GM12878 (cell line): Measurements from ENCODE around the gene PLA2G6. TPM values are rescaled to one million over a fixed set of nuclear protein-coding genes. Genes with fewer than 3 reads are reported as not detected.

Experiments used
- ATAC-seq: fragments of 200-7000 bp; cut with Tn5 transposase; 3 replicates; pipeline ENCODE4 v1.9.1; 2020; ENCODE audit warnings: mild to moderate bottlenecking, moderate library complexity
- BruUV-seq: library from RNA; stranded (reverse); fragments of 400-500 nt; replicated peaks from 2 replicates; lab custom pipeline; 2021; lab: Mats Ljungman, UMichigan
- CTCF ChIA-PET: fragments of 300-600 bp; sonication (Branson Sonifier 250); formaldehyde crosslinking; extraction: SDS; loops from one replicate; lab custom pipeline; 2021; ENCODE audit warnings: inconsistent platforms; lab: Yijun Ruan, JAX
- POLR2A ChIA-PET: fragments of 350-600 bp; formaldehyde crosslinking; extraction: SDS; loops from one replicate; lab custom pipeline; 2021; ENCODE audit warnings: inconsistent platforms; lab: Charles Lee
- RAD21 ChIA-PET: fragments of 300-600 bp; sonication (Branson Sonifier 250); formaldehyde crosslinking; loops from one replicate; lab custom pipeline; 2023; ENCODE audit warnings: antibody characterized with exemption; ENCODE audit not compliant: unreplicated experiment; lab: Charles Lee
- SMC1A ChIA-PET: fragments of 300-600 bp; sonication (Branson Sonifier 250); formaldehyde crosslinking; loops from one replicate; lab custom pipeline; 2023; ENCODE audit not compliant: unreplicated experiment, uncharacterized antibody; lab: Charles Lee
- DNase-seq: peaks from one replicate; pipeline ENCODE4 v3.0.0-alpha.2; 2011; ENCODE audit warnings: low read depth, low spot score
- FAIRE-seq: peaks from 3 replicates; lab custom pipeline; 2011; peaks lifted over from hg19 to GRCh38; lab: Jason Lieb, UNC
- H2AFZ ChIP-seq: 2 replicates; pipeline ENCODE4 v1.6.0; 2011; ENCODE audit warnings: low read depth, low read length, control low read depth; ENCODE audit not compliant: control insufficient read depth
- H3K27ac ChIP-seq: 2 replicates; pipeline ENCODE4 v1.5.1; 2011; ENCODE audit warnings: control low read depth; ENCODE audit not compliant: control insufficient read depth, insufficient read depth
- H3K27me3 ChIP-seq, 2 experiments: replicated peaks in 1 of 2; 2 replicates each; pipeline versions ENCODE4 v1.6.0 to v1.6.1; 2011; ENCODE audit warnings: low read length in 1 of 2; ENCODE audit not compliant: control insufficient read depth in 2 of 2, insufficient read depth in 2 of 2
- H3K36me3 ChIP-seq, 2 experiments: 2 replicates each; pipeline ENCODE4 v1.5.1; 2011; ENCODE audit warnings: low read length in 1 of 2; ENCODE audit not compliant: control insufficient read depth in 2 of 2, insufficient read depth in 2 of 2
- H3K4me1 ChIP-seq: 2 replicates; pipeline ENCODE4 v1.6.1; 2011; ENCODE audit warnings: mild to moderate bottlenecking, low read length, moderate library complexity, mixed read lengths; ENCODE audit not compliant: control insufficient read depth, insufficient read depth
- H3K4me2 ChIP-seq: 2 replicates; pipeline ENCODE4 v1.6.0; 2011; ENCODE audit warnings: control low read depth; ENCODE audit not compliant: control insufficient read depth, insufficient read depth
- H3K4me3 ChIP-seq: fragments of 200-600 bp; sonication (generic); 2 replicates; pipeline ENCODE4 v1.5.1; 2016
- H3K79me2 ChIP-seq: 2 replicates; pipeline ENCODE4 v1.6.0; 2011; ENCODE audit warnings: low read length; ENCODE audit not compliant: control insufficient read depth, insufficient read depth
- H3K9ac ChIP-seq: 2 replicates; pipeline ENCODE4 v1.8.0; 2011; ENCODE audit warnings: low read length, control low read depth, mixed read lengths; ENCODE audit not compliant: control insufficient read depth, insufficient read depth
- H3K9me3 ChIP-seq: replicated peaks from 3 replicates; pipeline ENCODE4 v1.5.1; 2011; ENCODE audit warnings: mild to moderate bottlenecking, low read length; ENCODE audit not compliant: control insufficient read depth, insufficient read depth
- H4K20me1 ChIP-seq: 2 replicates; pipeline ENCODE4 v1.6.0; 2011; ENCODE audit not compliant: control insufficient read depth, insufficient read depth
- BHLHE40 ChIP-seq, 2 experiments: fragments of 450-650 bp in 1 of 2; IDR thresholded peaks; 2 replicates each; pipeline ENCODE4 v1.6.1; 2011 to 2017; ENCODE audit warnings: low read depth in 2 of 2, borderline replicate concordance in 1 of 2, improper control_type of control experiment in 1 of 2, low read length in 1 of 2, mild to moderate bottlenecking in 1 of 2
- E2F4 ChIP-seq: IDR thresholded peaks from 2 replicates; pipeline ENCODE4 v1.6.1; 2012; ENCODE audit warnings: low read depth, low read length, improper control_type of control experiment
- MTA2 ChIP-seq: fragments of 450-650 bp; IDR thresholded peaks from 2 replicates; pipeline ENCODE4 v1.6.1; 2016; ENCODE audit warnings: low read depth, mild to moderate bottlenecking, moderate library complexity
- PBX3 ChIP-seq: IDR thresholded peaks from 2 replicates; pipeline ENCODE4 v1.6.1; 2011; ENCODE audit warnings: mild to moderate bottlenecking, low read depth, low read length, moderate library complexity; ENCODE audit not compliant: insufficient replicate concordance
- RB1 ChIP-seq: fragments of 450-650 bp; formaldehyde crosslinking; IDR thresholded peaks from 2 replicates; pipeline ENCODE4 v1.6.1; 2017; ENCODE audit warnings: mild to moderate bottlenecking, borderline replicate concordance
- REST ChIP-seq: IDR thresholded peaks from 2 replicates; pipeline ENCODE4 v1.6.1; 2012; ENCODE audit warnings: mild to moderate bottlenecking, low read depth, low read length
- YBX1 ChIP-seq: fragments of 450-650 bp; IDR thresholded peaks from 2 replicates; pipeline ENCODE4 v1.6.1; 2016; ENCODE audit warnings: antibody characterized with exemption
- WGBS: methylation state at CpG from one replicate; pipeline ENCODE4 v1.1.6; 2016; ENCODE audit warnings: low lambda C conversion rate; ENCODE audit not compliant: insufficient replicate concordance, insufficient coverage; ENCODE audit errors: missing lambda C conversion rate; 5-methylcytosine and 5-hydroxymethylcytosine counted together
- in situ Hi-C: fragments of 300-500 bp; cut with MboI; formaldehyde crosslinking; loops from 9 replicates; pipeline ENCODE4 v1.14.3; 2018; ENCODE audit warnings: mixed read lengths
- intact Hi-C: fragments of 100-400 bp; cut with micrococcal nuclease; formaldehyde crosslinking; loops from one replicate; pipeline ENCODE4 v1.14.2; 2022; ENCODE audit not compliant: unreplicated experiment
- polyA plus RNA-seq, 11 experiments: library from polyadenylated mRNA; depleted of rRNA in 4 of 11; unstranded in 6 of 11; stranded (reverse) in 5 of 11; fragments of >200 nt; fragmentation: Nextera tagmentation in 4 of 11; fragmentation: Illumina TruSeq in 1 of 11; extraction: Ambion mirVana in 4 of 11; extraction: Trizol in 1 of 11; gene quantifications; 1 replicate in 1 of 11; 2 replicates in 10 of 11; pipeline versions ENCODE4 v1.2.1 to v1.2.3, GENCODE V29; 2011 to 2016; ENCODE audit warnings: inconsistent platforms in 2 of 11, missing spikeins in 2 of 11, low read depth in 1 of 11
- total RNA-seq, 4 experiments: library from RNA; depleted of rRNA in 3 of 4; stranded (reverse); fragments of >200 nt in 3 of 4; fragmentation: Illumina TruSeq in 1 of 4; extraction: Trizol in 1 of 4; gene quantifications; 2 replicates each; pipeline versions ENCODE4 v1.2.1 to v1.2.3, GENCODE V29; 2013 to 2021

Gene PLA2G6
- total and polyA plus RNA-seq, 10 of the 15 experiments (the other 5 are each of a cell fraction or from before 2014, with no cell fraction given), result 0.15 to 42.2 (median 15.8) TPM

- WGBS, result 90% methylated on average over 33 of the region's 47 CpGs
- Histone ChIP-seq H3K9me3 (no peaks in the 10 kb centered on the region), H4K20me1 (no peaks in the 10 kb centered on the region), H3K4me2 (no peak overlapping the region), H3K36me3 (no peaks in the 10 kb centered on the region), H2AFZ (no peak overlapping the region), H3K27ac (no peak overlapping the region), H3K9ac (no peak overlapping the region), H3K4me3 (no peak overlapping the region), H3K4me1 (no peaks in the 10 kb centered on the region), H3K79me2 (no peaks in the 10 kb centered on the region), H3K27me3 (no peaks in the 10 kb centered on the region)
- ATAC-seq (no peak), FAIRE-seq (no peak), DNase-seq (no peak)
- ChIA-PET POLR2A (no interaction called here), RAD21 (no interaction called here), SMC1A (no interaction called here), CTCF (no interaction called here)
- BruUV-seq, result no TSS peak
- TF ChIP-seq BHLHE40 (IDR thresholded peaks at IDR 0.05; ENCODE audit: borderline replicate concordance in 1 of 2, low read depth in 2 of 2, low read length in 1 of 2) (no peak), PBX3 (no peak), E2F4 (no peak), YBX1 (no peak), REST (no peak), RB1 (no peak), MTA2 (no peak)
- intact Hi-C loops (no loop called here), in situ Hi-C loops (no loop called here)
Measured at GRCh38 chr22:38074181-38075104, 107.2 kb downstream of the PLA2G6 start.
